ENCODE measurements around the gene CARNS1. TPM values are rescaled to one million over a fixed set of nuclear protein-coding genes. Genes with fewer than 3 reads are reported as not detected.

CARNS1 gene
- polyA plus RNA-seq, 1 donor (not counting 4 experiments of a cell fraction or from before 2014, with no cell fraction given) = not detected

DNA sequence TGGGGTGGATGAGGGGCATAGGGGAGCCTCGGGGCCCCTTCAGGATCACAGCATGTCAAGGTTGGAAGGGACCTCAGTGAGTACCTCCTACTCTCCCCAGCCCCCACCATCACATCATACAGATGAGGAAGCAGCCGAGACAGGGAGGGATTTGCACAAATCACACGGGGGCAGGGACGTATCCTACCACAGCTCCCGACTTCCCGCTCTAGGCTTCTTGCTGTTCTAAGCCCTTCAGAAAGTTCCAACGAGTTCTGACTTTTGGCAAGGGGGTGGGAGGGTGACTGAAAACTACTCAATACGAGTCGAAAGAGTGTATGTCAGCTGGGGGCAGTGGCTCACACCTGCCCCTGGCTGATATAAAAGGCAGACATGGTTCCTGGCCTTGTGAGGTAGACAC is 28.4 kb upstream of the CARNS1 start:
- dilution Hi-C loops (cut with MboI; ENCODE audit: extremely low pct_ligation_motif_present, low sequenced_read_pairs) = no loop called here
- no peak overlapping the region for H2AFZ ChIP-seq (ENCODE audit: control insufficient read depth, low read length)
- TF ChIP-seq EZH2 (IDR thresholded peaks at IDR 0.05; ENCODE audit: low read length) (no peak), CTCF (optimal IDR thresholded peaks at IDR 0.05 in 1 of 3, IDR thresholded peaks at IDR 0.05 in 1 of 3, conservative IDR thresholded peaks at IDR 0.05 in 1 of 3; ENCODE audit: extremely low read depth in 1 of 3, insufficient read depth in 2 of 3, low read length in 3 of 3) (no peak)

DNA sequence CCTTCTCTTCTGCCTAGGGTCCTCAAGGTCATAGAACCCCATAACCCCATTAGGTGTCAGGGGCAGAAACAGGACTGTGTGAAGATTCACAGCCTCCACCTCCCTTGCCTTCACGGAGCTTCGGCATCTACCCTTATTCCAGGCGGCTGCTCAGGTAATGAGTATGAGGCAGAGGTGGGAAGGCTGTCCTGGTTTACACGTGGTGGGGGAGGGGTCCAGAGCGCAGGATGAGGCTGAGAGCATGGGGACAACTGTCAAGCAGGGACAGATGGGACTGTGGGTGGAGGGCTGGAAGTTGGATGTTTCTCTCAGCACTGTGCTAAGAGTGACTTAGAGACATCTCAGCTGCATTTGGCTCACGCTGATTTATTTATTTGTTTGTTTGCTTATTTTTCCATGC is 28.0 kb upstream of the CARNS1 start:
- Histone ChIP-seq H3K27ac (ENCODE audit: control insufficient read depth, insufficient read depth, low read length) (no peak overlapping the region), H3K79me2 (ENCODE audit: control insufficient read depth, insufficient read depth, low read length) (peaks cover 8% of the 10 kb centered on the region), H3K9me3 (ENCODE audit: control insufficient read depth, low read depth, low read length) (no peaks in the 10 kb centered on the region), H3K9ac (ENCODE audit: control insufficient read depth, extremely low read depth, insufficient read depth, low read length) (no peak overlapping the region), H3K4me2 (ENCODE audit: control insufficient read depth, extremely low read depth, insufficient read depth, low read depth, low read length) (no peak overlapping the region), H2AFZ (ENCODE audit: control insufficient read depth, low read length) (no peak overlapping the region), H4K20me1 (ENCODE audit: control insufficient read depth, extremely low read depth, insufficient read depth, low read length) (no peaks in the 10 kb centered on the region), H3K27me3 (ENCODE audit: control insufficient read depth, extremely low read depth, insufficient read depth, low read length) (no peaks in the 10 kb centered on the region), H3K4me3 (ENCODE audit: control insufficient read depth in 2 of 3, extremely low read depth in 1 of 3, insufficient read depth in 2 of 3, low read depth in 1 of 3, low read length in 3 of 3) (no peak overlapping the region), H3K36me3 (ENCODE audit: control insufficient read depth in 2 of 2, extremely low read depth in 1 of 2, insufficient read depth in 2 of 2, low read length in 2 of 2) (no peaks in the 10 kb centered on the region), H3K9me1 (ENCODE audit: control insufficient read depth, extremely low read depth, insufficient read depth, low read length) (no peaks in the 10 kb centered on the region), H3K4me1 (ENCODE audit: control insufficient read depth, extremely low read depth, insufficient read depth, low read length) (peaks cover 21% of the 10 kb centered on the region)
- dilution Hi-C loops (cut with MboI; ENCODE audit: extremely low pct_ligation_motif_present, low sequenced_read_pairs) = no loop called here
- FAIRE-seq (no peak), DNase-seq (ENCODE audit: low read depth, low spot score) (no peak)
- TF ChIP-seq CTCF (optimal IDR thresholded peaks at IDR 0.05 in 1 of 3, IDR thresholded peaks at IDR 0.05 in 1 of 3, conservative IDR thresholded peaks at IDR 0.05 in 1 of 3; ENCODE audit: extremely low read depth in 1 of 3, insufficient read depth in 2 of 3, low read length in 3 of 3) (no peak), EZH2 (IDR thresholded peaks at IDR 0.05; ENCODE audit: low read length) (no peak)

More for the DNA sequence above, 28.4 kb upstream of the CARNS1 start:
- Histone ChIP-seq H3K27me3 (ENCODE audit: control insufficient read depth, extremely low read depth, insufficient read depth, low read length) (no peaks in the 10 kb centered on the region), H3K9ac (ENCODE audit: control insufficient read depth, extremely low read depth, insufficient read depth, low read length) (no peak overlapping the region), H3K27ac (ENCODE audit: control insufficient read depth, insufficient read depth, low read length) (no peak overlapping the region), H3K9me3 (ENCODE audit: control insufficient read depth, low read depth, low read length) (no peaks in the 10 kb centered on the region), H3K79me2 (ENCODE audit: control insufficient read depth, insufficient read depth, low read length) (peaks cover 6% of the 10 kb centered on the region), H3K4me2 (ENCODE audit: control insufficient read depth, extremely low read depth, insufficient read depth, low read depth, low read length) (no peak overlapping the region), H4K20me1 (ENCODE audit: control insufficient read depth, extremely low read depth, insufficient read depth, low read length) (no peaks in the 10 kb centered on the region), H3K9me1 (ENCODE audit: control insufficient read depth, extremely low read depth, insufficient read depth, low read length) (no peaks in the 10 kb centered on the region), H3K4me1 (ENCODE audit: control insufficient read depth, extremely low read depth, insufficient read depth, low read length) (peaks cover 19% of the 10 kb centered on the region), H3K4me3 (ENCODE audit: control insufficient read depth in 2 of 3, extremely low read depth in 1 of 3, insufficient read depth in 2 of 3, low read depth in 1 of 3, low read length in 3 of 3) (no peak overlapping the region), H3K36me3 (ENCODE audit: control insufficient read depth in 2 of 2, extremely low read depth in 1 of 2, insufficient read depth in 2 of 2, low read length in 2 of 2) (no peaks in the 10 kb centered on the region)
- no peak for FAIRE-seq
- no peak for DNase-seq (ENCODE audit: low read depth, low spot score)

All from keratinocyte (primary cell).